NCI-H2196 treated with DMSO at 0.1 percent for 48 hours (cell line): ENCODE data around the gene TTLL6.
"Not testable (repeated sequence)": the region's sequence is repeated elsewhere in the genome, so short reads cannot be mapped to it uniquely, and the experiment has no call there.

ENCODE experiments used
- DNase-seq: peaks from one replicate; lab custom pipeline; 2025; ENCODE audit not compliant: unreplicated experiment; lab: John Stamatoyannopoulos, UW

Gene TTLL6

DNA sequence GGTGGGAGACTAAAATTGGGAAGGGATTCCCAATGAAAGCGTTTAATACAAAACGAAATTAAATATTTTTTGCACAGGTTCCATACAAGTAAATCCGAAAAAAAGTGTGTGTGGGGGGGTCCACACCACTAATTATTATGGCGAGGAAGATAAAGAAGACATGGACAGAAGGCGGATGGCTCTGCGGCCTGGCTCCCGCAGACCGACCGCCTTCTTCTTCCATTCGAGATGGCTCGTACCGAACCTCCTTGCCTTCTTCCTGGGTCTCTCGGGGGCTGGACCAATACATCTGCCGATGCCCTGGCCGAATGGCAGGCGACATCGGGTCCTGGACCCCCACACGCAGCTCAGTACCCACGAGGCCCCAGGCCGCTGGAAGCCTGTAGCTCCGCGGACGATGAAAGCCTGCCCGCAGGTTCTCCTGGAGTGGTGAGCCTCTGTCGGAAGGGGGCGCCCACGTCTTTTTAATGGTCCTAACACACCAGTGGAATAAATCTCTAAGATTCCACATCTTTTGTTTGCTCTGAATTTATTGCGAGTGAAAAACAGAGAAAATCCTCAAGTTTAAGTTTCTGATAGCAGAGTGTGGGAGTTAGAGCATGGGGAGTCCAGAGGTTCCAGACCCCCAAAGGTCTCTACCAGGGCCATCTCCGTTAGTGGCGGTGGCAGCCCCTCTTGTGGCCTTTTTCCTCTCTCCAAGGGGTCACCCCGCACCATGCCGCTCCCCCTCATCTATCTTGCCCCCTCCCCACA lies 92.6 kb downstream of the TTLL6 start:
- DNase-seq, result no peak

DNA sequence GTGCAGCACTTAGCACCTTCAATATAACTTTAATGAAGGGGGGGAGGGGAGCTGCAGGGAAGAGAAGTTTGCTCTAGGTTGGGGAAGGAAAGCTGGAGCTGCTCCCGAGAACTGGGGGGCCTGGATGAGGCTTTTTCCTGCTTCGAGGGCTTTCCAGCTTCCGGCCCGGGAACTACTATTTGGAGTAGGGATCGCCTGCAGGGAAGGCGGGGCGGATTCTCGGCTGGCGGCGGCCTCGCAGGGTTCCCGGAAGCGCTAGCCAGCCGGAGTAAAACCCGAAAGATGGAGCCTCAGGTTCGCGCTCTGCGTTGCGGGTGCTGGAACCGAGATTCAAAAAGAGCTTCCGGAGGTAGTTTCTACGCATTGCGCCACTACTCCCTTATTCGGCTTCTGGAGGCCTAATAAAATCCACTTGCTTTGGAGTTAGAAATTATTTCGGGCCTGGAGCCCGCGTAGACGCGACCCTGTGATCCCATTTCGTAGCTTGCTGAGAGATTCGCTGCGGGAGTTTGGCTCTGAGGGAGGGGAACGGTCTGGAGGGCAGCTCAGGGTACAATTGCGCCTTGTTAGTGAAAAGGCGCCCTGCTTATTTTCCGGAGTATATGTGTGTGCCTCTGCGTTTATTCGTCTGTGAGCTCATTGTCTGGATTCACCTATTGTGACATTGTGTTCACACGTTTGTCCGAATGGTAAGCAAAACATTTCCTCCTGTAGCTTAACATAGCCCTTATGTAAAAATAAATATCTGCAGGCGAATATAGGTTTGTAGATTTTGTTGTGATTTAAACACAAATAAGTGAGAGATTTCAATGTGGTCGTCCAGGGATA lies 93.4 kb downstream of the TTLL6 start:
- DNase-seq, result no peak

DNA sequence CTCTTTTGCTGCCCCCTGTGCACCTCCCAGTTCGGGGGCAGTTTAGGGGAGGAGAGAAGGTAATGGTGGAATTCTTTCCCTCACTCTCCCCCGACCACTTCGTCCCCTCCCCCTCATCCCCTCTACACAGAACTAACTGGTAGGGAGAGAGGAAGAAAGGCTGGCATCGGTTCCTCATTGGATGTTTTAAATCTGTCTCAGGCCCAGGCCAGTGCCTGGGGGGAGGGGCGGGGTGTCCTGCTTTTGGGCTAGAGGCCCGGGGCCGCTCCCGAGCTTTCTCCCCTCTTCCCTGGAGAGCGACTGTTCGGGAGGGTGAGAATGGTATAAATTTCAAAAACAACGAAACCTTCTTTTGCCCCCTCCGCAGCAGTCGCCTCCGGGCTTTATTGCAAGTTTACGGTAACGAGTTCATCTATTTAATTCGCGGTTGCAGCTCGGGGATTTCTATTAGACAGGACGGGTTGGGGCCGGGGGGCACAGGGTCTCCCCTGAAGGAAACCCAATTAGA lies 94.1 kb downstream of the TTLL6 start, which contains the start of gene PRAC2:
Gene PRAC2 (plus strand): TSS at position 271 of the 508 bp plus-strand sequence. CDS start 1,226 bp downstream, outside the sequence.
- DNase-seq, result no peak

DNA sequence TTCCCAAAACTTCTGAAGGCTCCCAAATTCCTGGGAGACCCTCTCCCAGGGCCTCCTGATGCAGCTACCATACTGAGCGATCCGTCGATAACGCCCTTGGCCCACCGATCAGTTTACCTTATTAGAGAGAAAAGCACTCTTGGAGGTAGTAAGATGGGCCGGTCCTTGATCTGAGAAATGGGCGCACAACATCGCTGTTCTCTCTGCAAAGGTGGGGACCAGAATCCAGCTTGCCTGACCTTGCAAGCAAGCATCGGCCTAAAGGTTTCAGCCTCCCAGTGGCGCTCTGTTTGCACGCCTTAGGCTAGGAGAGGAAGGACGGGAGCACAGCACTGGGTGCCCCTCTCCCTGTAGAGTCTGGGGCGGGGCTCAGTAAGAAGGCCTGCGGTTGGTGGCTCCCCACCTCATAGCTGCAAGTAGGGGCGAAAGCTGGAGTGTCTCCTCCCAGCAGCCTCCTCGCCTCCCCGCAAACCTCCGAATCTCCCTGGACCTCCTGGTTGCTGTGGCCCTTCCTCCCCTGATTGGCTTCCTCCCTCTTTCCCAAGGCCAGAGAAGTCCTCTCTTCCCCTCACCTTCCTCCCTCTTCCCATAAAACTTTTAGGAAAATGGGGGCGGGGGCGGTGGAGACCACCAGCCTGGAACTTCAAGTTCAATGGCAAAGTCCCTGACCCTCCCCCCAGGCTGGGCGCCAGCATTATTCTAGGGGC lies 94.7 kb downstream of the TTLL6 start, which contains the start of gene PRAC1:
Gene PRAC1 (minus strand): TSS at position 318 of the 707 bp plus-strand sequence. CDS start 126 bp downstream, at position 192.
- DNase-seq, result no peak

DNA sequence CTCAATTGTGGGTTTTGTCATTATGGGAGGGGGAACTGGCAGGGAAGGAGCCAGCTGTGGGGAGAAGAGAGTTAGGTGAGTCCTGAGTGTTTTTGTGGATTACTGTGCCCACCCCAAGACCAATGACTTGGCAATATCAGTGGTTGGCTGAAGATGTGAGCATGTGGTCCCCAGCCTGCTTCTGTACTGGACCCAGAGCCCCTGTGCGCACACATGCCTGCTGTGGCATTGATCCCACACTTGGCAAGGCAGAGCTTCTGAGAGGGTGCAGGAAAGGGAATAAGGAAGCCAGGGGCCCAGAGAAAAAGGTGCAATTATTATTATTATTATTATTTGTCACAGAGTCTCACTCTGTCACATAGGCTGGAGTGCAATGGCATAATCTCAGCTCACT lies 96.0 kb downstream of the TTLL6 start:
- DNase-seq, result no peak

DNA sequence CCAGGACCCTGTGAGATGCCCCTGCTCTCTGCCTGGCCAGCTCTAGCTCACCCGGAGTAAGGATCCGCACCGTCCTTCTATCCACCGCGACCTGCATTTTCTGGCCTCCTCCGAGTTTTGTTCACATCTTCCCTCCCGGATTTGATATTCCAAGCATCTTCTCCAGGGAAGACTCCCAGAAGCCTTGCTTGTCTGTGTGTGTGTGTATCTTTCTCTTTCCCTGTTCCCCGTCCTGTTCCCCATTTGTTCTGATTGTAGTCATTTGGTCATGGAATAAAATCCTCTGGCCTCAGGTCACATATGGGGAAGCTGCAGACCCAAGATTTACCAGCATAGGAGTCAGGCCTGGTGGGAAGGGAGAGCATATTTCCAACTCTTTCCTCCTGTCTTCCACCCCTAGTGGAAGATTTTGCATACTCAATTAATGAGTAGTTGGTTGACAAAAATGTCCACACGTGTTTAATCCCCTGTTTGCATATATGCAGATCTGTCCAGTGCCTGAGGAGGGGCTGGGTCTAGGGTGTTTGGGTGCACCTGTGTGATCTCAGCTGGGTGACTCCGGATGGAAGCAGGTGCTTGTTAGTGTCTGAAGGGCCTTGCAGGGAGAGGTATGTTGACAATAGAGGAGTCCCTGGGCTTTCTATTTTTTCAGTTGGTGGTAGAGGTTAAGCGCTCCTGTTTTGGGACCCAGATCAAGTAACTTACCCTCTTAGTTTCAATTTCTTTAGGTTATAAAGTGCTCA lies 96.6 kb downstream of the TTLL6 start:
- no peak for DNase-seq

- DNase-seq, result no peak
Observed at GRCh38 chr17:48719642-48720265, 97.3 kb downstream of the TTLL6 start.

DNA sequence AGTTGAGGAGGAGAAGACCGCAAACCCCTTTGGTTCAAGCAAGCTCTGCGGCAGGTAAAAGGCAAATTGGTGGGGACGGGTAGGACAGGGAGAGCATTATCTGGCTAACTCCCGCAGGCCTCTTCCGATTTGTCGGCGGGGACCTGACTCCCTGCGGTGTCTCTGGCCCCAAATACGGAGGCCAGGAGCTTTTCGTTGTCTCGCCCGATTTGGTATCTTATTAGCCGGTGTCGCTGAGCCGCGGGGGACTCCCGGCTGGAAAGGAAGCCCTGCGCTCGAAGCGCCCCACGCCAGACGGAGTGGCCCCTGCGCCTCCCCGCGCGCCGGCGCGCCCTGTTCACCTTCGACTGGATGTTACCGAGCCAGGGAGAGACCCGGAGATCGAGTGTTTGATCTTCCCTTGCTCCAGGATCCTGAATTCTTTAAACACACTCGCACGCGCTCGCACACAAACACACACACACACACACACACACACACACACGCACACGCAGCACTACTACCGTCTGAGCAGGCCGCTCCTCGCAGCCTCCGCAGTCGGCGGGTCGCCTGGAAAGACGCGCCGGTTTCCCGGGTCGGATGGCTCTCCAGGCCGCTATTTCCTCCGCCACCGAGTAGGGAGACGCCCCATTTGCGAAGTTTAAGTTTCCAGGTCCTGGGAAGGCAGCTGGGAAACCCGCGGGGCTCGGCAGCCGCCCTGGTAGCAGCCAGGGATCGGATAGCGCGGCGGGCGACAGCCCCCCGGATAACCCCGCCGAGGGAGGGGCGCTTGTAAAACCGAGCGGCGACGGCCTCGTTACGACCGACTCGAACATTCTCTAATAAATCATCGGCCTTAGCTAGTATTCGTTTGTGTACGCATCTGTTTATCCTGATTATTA lies 98.0 kb downstream of the TTLL6 start:
- DNase-seq, result no peak

- DNase-seq, result no peak
Observed at GRCh38 chr17:48718227-48718760, 98.7 kb downstream of the TTLL6 start.

DNA sequence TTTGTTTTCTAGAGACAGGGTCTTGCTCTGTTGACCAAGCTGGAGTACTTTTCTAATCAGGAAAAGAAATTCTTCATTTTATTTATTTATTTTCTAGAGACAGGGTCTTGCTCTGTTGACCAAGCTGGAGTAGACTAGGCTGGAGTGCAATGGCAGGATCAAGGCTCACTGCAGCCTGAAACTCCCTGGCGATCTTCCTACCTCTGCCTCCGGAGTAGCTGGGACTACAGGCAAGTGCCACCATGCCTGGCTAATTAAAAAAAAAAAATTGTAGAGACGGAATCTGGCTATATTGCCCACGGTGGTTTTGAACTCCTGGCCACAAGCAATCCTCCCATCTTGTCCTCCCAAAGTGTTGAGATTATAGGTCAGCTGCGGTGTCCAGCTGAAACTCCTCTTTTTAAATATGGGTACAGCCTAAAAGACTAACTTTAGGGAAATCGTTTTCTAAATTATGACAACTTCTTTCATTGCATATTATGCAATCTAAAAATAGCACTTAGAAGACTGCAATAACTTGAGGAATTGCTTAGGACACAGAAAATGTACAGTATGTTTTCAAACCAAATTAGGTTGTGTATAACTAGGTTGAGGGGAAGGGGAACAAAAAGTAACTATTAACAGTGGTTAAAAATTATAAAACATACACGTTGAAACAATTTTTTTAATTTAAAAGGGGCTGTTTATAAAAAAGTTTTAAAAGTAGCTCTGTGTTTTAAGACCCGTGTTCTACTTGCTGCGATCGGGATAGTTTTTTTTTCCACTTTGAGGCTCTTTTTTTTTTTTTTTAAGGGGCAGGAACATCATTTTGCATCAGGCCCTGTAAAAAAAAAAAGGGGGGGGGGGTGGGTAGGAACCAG lies 99.4 kb downstream of the TTLL6 start:
- DNase-seq, result no peak

- not testable (repeated sequence) for DNase-seq
Observed at GRCh38 chr17:48716549-48716948, 100.5 kb downstream of the TTLL6 start.

- no peak for DNase-seq
Observed at GRCh38 chr17:48715496-48716399, 101.3 kb downstream of the TTLL6 start.
